Stimulated activated CD4-positive, alpha-beta T cell treated with anti-CD3 and anti-CD28 coated beads, Interleukin-12 subunit alpha, Interleukin-12 subunit beta, amount 100 ng/mL, for 4 hours (primary cell): ENCODE results near the gene RHBDD3.

Experiments
- DNase-seq: peaks from one replicate; pipeline ENCODE4 v3.0.0-alpha.2; 2020

RHBDD3 gene

DNA sequence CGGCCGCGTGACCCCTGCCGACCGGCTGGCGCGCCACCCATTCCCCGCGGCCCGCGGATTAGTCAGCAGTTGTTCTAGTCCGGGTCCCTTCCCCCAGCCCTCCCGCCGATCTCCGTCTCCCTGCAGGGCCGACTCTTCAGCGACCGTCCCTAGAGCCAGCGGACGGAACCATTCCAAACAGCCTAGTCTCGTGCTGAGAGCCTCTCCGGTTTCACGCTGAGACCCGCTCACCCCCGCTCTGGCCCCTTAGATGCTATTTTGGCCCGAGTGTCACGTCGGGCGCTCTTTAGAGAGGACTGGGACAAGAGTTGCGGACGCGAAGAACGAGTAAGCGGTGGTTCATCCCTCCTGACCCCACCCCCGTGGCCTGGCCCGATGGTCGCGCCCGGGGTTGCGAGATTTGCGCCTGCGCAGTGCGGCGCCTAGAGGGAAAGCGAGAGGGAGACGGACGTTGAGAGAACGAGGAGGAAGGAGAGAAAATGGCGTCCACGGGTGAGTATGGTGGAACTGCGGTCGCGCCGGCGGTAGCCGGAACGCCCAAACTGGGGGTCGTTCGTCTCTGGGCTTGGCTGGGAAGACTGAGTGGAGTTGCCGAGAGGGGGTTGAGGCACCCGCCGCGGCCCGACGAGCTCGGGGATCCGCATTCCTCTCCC is at the start of gene RHBDD3, which contains the start of gene EWSR1:
RHBDD3 (minus strand) TSS at position 124 of the 653 bp plus-strand sequence. CDS start 2,355 bp downstream, outside the sequence.
EWSR1 (plus strand) TSS at position 411 of the 653 bp plus-strand sequence; CDS start at position 480, 69 bp downstream.
- peak; percentile 97 for DNase-seq

DNA sequence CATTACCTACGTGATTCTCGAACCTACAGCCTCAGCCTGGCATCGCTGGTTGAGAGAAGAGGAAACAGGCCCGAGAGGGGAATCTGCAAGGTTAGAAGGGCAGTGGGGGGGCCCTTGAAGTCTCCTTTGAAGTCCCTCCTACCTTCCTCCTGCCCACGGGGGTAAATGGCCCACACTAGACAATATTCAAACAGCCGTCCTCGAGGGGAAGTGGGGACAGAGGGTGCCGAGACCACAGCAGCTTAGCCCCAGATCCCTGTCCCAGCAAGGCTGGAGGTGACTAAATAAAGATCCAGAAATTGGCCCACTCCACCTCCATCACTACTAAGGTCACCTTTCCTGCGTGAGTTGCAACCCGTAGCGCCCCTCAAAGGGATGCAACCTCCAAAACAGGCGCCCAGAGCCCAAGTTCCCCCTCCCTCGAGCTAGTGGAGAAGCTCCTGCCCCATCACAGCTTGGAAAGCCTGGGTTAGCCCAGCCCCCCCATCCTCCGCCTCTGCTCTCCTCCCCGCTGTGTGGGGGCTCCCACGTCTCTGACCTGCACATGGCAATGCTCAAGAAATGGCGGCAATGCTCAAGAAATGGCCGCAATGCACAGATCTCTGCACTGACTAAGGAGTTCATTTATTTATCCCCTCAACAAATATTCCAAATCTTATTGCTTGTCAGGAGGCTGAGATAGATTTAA is 48.5 kb upstream of the RHBDD3 start:
- no peak for DNase-seq

DNA sequence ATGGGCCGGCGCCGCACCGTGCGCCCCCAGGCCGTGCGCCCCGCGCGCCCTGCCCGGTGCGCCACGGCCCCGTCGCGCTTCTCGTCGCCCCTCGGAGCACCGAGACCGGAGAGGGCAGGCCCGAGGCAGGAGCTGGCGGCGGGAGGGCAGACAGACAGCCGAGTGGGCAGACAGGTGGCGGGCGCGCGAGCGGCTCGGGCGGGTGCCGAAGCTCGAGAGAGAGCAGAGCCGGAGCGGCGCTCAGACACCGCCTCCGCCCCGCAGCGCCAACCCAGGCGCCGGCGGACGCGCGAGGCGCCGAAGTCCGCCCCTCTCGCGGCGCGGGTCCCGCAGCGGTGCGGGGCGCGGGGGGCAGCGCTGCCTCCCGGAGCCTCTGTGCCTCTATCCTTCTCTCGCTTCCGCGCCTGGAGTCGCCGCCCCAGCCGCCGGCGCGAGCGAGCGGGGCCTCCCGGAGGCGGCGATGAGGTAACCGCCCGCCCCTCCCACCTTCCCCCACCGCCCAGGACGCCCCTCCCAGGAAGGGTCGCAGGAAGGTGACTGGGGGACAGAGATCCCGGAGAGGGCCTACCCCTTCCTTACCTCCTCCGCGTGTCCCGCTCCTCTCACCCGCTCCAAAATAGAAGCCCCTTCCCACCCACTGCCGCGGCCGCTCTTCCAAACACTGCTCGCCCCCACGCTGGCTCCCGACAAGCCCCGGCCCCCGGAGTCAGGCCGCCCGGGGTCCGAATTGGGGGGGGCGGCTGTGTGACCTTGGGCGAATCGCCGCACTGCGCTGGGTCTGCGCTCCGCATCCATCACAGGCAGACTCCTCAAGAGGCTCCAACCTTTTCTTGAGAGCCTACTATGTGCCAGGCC is 47.7 kb upstream of the RHBDD3 start, which contains the start of gene RASL10A:
RASL10A (minus strand) TSS at position 412 of the 855 bp plus-strand sequence. CDS start 451 bp downstream, outside the sequence.
- DNase-seq: no peak

DNA sequence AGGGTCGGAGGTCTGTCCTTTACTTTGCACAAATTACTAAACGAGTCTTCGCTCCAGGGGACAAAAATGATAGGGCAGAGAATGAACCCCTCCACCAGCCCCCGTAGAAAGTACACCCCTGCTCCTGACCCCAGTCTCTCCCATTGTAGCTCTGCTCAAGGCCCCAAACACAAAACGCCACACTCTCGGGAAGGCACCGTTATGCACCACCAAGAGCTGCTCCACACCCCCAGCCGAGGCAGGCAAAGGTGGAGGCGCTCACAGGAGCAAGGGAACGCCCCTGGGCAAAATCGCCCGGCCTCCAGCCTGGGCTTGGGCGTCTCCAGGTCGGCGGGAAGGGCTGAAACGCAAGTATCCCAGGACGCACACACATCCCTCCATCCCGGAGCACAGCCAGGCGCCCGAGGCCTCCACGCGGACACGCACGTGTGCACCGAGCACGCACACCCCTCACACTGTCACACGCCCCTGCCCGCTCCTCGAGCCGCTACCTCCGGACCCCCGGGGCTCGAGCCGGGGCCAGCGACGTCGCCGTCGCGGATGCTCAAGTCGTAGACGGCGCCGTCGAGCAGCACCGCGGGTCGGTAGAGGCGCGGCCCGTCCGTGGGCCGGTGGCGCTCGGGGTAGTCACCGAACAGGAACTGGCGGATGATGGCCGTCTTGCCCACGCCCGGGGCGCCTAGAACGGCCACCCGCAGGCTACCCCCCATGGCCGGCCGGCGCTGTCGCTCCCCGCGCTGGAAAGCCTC is 46.9 kb upstream of the RHBDD3 start:
- no peak for DNase-seq

DNA sequence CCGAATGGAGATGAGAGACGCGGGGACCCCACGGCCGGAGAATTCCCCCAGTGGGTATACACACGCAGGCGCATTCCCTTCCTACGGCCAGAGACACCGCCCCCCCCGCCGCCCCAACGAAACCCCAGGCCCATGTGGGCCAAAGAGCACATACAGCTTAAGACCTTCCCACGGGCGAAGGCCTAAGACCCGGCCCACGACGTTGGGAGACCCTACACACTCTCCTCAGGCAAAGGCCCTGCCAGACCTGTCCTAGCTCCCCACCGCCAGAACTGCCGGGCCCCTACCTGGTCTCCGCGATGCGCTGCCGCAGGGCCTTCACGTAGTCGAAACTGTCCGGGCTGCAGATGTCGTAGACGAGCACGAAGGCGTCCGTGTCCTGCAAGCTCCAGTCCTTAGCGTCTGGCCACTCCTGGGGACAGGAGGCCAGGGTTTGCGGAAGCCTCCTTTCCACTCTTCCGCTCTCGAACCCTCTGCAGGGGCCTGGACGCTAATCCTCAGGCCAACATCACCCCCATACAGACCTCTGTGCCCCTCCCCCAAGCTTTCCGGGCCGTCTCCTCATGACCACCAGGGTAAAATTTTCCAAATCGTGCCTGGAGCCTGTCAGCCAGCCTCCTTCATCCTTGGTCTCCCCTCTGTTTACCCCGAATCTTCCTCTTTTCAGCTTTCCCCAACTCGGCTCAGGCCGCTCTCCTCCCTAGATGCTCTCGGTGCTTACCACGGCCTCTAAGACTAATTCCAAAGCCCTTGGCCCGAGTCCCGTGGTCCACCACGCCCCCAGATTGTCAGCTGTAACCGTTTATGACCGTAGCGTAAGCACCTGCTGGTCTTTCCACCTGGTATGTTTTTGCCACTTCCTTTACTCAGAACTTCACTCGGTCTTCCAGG is 46.0 kb upstream of the RHBDD3 start:
- no peak for DNase-seq

DNA sequence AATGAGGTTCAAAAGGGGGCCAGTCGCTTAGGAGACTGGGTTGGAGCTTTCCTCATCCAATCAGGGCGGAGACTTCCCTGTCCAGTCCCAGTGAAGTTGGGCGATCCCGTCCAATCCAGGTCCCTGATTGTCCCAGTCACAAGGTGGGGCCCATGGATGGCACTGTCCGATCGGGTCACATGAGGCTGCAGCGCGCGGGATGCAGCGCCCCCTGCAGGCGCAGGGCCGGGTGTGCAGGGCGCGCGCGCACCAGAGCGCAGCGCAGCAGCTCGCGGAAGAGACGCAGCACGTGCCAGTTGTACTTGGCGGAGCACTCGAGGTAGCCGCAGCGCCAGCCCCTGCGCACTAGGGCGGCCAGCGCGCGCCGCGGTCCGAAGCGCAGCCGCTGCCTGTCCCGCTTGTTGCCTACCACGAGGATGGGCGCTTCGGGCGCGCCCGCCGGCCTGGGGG is 45.4 kb upstream of the RHBDD3 start:
- DNase-seq: no peak

DNA sequence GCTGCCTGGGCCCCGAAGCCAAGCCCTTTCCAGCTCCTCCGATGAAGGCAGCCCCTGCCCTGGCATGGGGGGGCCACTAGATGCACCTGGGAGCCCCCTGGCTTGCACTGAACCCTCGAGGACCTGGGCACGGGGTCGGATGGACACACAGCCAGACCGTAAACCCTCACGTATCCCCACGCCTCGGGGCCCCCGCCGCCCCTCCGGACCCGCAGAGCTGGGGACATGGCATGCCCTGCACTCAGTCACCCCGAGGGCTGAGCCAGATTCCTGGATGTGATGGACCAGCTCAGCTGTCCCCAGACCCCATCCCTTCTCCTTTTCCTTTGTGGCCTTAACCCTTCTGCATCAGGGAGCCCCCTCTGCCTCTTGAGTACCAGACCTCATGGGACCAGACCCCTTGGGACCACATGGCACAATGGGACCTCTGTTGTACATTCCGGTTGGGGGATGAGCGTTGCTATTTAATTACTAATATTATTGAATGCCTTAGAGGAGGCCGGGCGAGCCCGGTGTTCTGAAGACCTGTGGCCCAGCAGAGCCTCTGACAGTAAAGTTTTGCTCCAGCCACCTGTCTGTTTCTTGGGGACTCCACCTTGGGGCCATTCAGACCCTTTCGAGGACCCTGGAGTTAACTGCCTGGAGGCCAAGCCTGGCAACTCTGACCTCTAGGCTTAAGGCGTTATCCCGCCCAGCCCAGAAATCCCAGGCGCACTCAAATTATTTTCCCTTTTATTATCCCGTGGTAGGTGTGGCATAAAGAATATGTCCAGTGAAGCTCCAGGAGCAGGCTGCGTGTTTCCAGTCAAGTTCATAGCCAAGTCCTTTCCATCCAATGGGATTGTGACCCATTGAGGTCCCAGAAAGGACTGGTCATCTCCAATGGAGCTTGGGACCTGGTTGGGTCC is 44.7 kb upstream of the RHBDD3 start:
- no peak for DNase-seq

DNA sequence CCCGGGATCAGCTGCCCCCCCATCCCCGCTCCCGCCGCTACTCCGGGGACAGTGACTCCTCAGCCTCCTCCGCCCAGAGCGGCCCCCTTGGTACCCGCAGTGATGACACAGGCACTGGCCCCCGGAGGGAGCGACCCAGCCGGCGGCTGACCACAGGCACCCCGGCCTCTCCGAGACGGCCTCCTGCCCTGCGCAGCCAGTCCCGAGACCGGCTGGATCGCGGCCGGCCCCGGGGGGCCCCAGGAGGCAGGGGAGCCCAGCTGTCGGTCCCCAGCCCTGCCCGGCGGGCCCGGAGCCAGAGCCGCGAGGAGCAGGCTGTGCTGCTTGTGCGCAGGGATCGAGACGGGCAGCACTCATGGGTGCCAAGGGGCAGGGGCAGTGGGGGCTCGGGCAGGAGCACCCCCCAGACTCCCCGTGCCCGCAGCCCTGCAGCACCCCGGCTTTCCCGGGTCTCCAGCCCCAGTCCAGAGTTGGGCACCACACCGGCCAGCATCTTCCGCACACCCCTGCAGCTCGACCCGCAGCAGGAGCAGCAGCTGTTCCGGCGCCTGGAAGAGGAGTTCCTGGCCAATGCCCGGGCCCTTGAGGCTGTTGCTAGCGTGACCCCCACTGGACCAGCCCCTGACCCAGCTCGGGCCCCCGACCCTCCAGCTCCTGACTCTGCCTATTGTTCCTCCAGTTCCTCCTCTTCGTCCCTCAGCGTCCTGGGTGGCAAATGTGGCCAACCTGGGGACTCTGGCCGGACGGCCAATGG is 43.9 kb upstream of the RHBDD3 start:
- no peak for DNase-seq

DNA sequence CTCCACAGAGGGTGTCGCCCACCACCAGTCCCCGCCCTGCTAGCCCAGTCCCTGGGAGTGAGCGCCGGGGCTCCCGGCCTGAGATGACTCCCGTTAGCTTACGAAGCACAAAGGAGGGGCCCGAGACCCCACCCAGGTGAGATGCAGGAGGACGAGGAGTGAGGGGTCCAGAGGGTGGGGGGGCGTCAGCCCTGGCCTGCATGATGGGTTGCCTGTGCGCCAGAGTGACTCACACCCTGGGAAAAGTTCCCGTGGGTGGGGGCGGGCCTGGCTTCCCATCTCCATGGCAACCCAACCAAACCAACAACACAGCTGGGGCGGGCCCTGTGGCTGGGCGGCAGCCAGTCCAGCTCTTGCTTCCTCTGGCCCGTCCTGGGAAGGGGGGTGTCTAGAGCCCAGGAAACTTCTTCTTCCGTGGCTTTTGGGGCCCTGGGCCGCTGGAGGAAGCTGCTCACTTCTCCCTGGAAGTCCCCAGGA is 43.1 kb upstream of the RHBDD3 start:
- peak; percentile 56 for DNase-seq

DNA sequence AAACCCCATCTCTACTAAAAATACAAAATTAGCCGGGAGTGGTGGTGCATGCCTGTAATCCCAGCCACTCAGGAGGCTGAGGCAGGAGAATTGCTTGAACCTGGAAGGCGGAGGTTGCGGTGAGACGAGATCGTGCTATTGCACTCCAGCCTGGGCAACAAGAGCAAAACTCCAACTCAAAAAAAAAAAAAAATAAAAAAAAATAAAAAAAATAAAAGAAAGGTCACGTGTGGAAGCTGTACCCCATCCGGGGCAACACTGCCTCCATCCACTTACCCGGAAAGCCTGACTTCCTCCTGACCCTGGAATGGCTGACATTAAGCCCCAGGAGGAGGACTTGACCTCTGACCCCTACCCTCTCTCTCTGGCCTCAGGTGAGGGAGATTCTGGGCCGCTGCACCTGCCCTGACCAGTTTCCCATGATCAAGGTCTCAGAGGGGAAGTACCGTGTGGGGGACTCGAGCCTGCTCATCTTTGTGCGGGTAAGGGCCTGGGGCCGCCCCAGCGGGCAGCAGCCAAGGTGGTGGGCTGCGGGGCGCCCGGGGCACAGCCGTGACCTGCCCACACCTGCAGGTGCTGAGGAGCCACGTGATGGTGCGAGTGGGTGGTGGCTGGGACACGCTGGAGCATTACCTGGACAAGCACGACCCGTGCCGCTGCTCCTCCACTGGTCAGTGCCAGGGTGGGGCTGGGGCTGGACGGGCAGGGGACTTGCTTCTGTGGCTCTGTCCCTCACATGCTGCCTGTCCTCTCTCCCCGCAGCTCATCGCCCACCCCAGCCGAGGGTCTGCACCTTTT is 42.5 kb upstream of the RHBDD3 start:
- no peak for DNase-seq

DNA sequence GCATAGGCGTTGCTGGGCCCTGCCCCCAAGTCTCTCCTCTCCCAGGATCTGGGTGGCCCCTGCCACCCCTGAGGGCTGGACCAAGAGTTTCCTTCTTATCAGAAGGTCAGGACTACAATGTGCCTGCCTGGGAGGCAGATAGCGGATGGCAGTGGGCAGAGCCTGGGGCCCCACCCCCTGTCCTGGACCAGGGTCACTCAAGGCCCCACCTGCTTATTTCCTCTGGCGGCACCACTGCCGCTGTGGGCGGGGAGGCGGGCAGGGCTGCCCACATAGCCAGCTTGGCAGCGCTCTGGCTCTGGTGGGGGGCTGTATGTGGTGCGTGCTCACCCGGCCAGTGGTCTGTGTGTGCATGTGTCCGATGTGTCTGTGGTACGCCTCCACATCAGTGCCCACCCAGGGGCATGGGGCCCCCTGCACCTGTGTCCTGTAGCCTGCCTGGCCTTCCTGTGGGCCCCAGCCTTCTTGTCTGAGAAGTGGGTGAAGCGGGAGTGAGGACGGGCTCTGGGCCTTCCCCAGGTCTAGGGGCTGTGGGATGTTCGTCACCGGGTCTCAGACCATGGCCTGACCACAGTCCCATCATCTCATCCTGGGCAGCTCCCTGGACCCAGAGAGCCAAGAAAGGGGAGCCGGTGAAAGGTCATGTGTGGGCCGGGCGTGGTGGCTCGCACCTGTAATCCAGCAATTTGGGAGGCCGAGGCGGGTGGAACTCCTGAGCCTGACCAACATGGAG is 41.7 kb upstream of the RHBDD3 start:
- DNase-seq: no peak

DNA sequence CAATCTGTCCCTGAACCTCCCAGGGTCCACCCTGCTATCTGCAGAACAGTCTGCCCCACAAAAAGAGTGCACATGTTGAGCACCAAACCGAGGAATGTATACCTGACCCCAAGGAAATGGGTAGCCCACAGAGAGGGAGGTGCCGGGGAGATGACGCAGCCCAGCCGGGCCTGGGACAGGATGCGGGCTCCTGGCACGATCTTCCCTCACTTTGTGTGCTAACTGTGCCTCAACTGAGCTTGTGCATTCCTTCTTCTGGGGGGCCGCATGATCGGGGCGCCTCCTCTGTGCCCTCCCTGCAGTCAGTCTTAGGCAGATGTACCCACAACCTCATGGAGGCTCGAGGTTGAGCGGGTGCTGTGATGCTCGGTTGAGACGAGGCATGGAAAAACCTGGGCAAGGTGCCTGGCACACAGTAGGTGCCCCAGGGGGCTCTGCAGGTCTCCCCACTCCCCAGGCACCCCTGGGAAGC is 41.0 kb upstream of the RHBDD3 start:
- DNase-seq: no peak

DNA sequence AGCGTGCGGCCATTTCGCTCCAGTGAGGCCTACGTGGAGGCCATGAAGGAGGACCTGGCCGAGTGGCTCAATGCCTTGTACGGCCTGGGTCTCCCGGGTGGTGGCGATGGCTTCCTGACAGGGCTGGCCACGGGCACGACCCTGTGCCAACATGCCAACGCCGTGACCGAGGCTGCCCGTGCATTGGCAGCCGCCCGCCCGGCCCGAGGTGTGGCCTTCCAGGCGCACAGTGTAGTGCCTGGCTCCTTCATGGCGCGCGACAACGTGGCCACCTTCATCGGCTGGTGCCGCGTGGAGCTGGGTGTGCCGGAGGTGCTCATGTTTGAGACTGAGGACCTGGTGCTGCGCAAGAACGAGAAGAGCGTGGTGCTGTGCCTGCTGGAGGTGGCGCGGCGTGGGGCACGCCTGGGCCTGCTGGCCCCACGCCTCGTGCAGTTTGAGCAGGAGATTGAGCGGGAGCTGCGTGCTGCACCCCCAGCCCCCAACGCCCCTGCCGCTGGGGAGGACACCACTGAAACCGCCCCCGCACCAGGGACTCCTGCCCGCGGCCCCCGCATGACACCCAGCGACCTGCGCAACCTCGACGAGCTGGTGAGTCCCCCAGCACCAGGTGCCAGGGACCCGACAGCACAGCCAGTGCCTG is 40.5 kb upstream of the RHBDD3 start:
- DNase-seq: no peak

DNA sequence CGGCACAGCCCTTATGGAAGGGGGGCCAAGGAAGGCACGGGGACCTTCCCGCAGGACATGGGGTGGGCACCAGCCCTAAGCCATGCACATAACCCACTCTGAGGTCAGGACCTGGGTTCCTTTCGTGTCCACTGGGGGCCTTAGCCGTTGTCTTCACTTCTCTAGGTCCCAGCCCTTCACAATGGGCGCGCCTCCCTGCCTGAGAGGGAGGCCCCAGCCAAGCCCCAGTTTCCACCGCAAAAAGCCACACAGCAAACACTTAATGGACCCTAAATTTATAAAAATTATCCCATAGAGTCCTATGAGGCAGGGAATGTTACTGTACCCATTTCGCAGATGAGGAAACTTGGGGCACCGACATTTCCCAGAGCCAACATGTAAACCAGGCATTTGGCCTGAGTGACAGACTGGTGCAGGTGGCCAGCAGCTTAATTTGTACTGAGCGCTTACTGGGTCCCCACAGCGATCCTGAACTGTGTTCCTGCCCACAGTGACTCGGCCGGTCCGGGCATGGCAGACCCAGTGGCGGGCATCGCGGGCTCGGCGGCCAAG is 39.9 kb upstream of the RHBDD3 start:
- DNase-seq: no peak

DNA sequence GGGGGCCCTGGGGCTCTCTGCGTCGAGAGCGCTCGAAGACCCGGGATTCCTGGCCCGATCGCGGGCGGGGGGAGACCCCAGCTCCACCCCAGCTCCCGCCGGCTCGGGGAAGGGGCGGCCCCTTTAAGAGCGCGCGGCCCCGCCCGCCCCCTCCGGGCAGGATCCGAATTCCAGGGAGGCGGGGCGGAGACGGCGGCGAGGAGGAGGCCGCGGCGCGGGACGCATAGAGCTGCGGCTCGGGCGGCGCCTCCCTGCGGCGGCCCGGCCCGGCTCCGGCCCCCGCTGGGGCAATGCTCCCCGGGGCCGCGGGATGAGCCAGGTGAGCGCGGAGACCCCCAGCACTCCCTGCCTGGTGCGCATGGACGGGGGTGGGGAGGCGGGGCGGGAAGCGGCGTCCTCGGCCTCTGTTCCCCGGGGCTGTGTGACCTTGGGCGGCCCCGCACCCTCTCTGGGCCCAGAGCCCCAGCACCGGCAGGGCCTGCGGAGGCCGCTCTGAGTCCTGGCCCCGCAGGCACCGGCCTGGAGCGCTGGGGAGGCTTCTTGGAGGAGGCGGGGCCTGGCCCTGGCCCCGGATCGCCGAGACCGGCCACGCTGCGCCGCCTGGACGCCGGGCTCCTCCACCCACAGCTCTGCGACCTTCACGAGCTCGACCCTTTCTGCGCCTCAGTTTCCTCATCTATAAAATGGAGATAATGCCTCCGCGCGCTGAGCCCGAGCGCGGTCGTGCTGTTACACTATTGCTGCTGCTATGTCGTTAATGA is 39.2 kb upstream of the RHBDD3 start:
- peak; percentile 38 for DNase-seq
